Naive thymus-derived CD8-positive, alpha-beta T cell (primary cell): ENCODE data around the gene ATP8B3. TPM values are rescaled to one million over a fixed set of nuclear protein-coding genes. Genes with fewer than 3 reads are reported as not detected.
A peak's percentile ranks its signal among the peaks of the same experiment; 100 is the strongest.

Experiments used
- ATAC-seq, 2 donors: fragments of 150-1000 bp; cut with Tn5 transposase in 1 of 2; sonication (Bioruptor Pico), chemical (Tn5 transposase) in 1 of 2; 1 replicate in 1 of 2; 2 replicates in 1 of 2; pipeline ENCODE4 v1.10.0; 2021; ENCODE audit warnings: mild to moderate bottlenecking in 2 of 2, moderate library complexity in 2 of 2
- POLR2A ChIA-PET: fragments of 350-600 bp; sonication (Branson Sonifier 250); formaldehyde crosslinking; loops from one replicate; lab custom pipeline; 2021; ENCODE audit warnings: antibody characterized with exemption; lab: Charles Lee
- DNase-seq, 10 donors: peaks; one replicate each; pipeline versions ENCODE4 v3.0.0 to v3.0.0-alpha.2; 2020 to 2022
- H3K27ac Mint-ChIP-seq, 10 donors: one replicate each; pipeline ENCODE4 v1.8.0; 2020 to 2022; ENCODE audit warnings: mild to moderate bottlenecking in 10 of 10, mixed read lengths in 10 of 10, moderate library complexity in 4 of 10, inconsistent platforms in 1 of 10
- H3K27me3 Mint-ChIP-seq, 5 donors: one replicate each; pipeline ENCODE4 v1.8.0; 2021 to 2022; ENCODE audit warnings: mixed read lengths in 5 of 5
- H3K36me3 Mint-ChIP-seq, 3 donors: one replicate each; pipeline ENCODE4 v1.8.0; 2020 to 2022; ENCODE audit warnings: mixed read lengths in 3 of 3, mild to moderate bottlenecking in 2 of 3, inconsistent platforms in 1 of 3
- H3K4me1 Mint-ChIP-seq, 4 donors: one replicate each; pipeline ENCODE4 v1.8.0; 2021 to 2022; ENCODE audit warnings: mixed read lengths in 4 of 4
- H3K4me3 Mint-ChIP-seq, 10 donors: one replicate each; pipeline ENCODE4 v1.8.0; 2020 to 2022; ENCODE audit warnings: mild to moderate bottlenecking in 10 of 10, mixed read lengths in 10 of 10, moderate library complexity in 6 of 10, inconsistent platforms in 1 of 10
- H3K9me3 Mint-ChIP-seq, 9 donors: one replicate each; pipeline ENCODE4 v1.8.0; 2020 to 2022; ENCODE audit warnings: mixed read lengths in 9 of 9, mild to moderate bottlenecking in 3 of 9, inconsistent platforms in 1 of 9, moderate library complexity in 1 of 9
- polyA plus RNA-seq, 3 donors: library from polyadenylated mRNA; unstranded; fragments of 300-500 nt; fragmentation: Illumina TruSeq; gene quantifications; one replicate each; pipeline ENCODE4 v1.2.3, GENCODE V29; 2021
- total RNA-seq, 8 experiments: library from RNA in 2 of 8; stranded (reverse) in 2 of 8; gene quantifications; one replicate each; pipeline ENCODE4 v1.2.3 and lab custom pipeline; 2021 to 2026

Gene ATP8B3
- total and polyA plus RNA-seq, 5 experiments from 2014 or later: 0.52 to 1.8 (median 1.3) TPM

- no peak for DNase-seq
- POLR2A ChIA-PET: no interaction called here
- no peak overlapping the region for H3K27ac Mint-ChIP-seq
- H3K4me1 Mint-ChIP-seq: peaks cover 0 to 8% (median 3%) of the 10 kb centered on the region in 4 donors
- ATAC-seq: no peak
- H3K4me3 Mint-ChIP-seq: no peak overlapping the region
- H3K36me3 Mint-ChIP-seq: no peaks in the 10 kb centered on the region
- peaks cover 0 to 25% (median 13%) of the 10 kb centered on the region in 5 donors for H3K27me3 Mint-ChIP-seq
- H3K9me3 Mint-ChIP-seq: no peaks in the 10 kb centered on the region
Measured at GRCh38 chr19:1796395-1797142, 15.5 kb downstream of the ATP8B3 start.

- no peak for DNase-seq
- H3K36me3 Mint-ChIP-seq: no peaks in the 10 kb centered on the region
- POLR2A ChIA-PET: interaction anchor here (0.6 kb wide), 1 partner anchor 505 kb away, joined by 3 read pairs; no protein-coding TSS in a partner anchor
- peaks cover 0 to 8% (median 3%) of the 10 kb centered on the region in 4 donors for H3K4me1 Mint-ChIP-seq
- H3K27ac Mint-ChIP-seq: no peak overlapping the region
- peaks cover 0 to 36% (median 13%) of the 10 kb centered on the region in 5 donors for H3K27me3 Mint-ChIP-seq
- H3K4me3 Mint-ChIP-seq: no peak overlapping the region
- ATAC-seq: no peak
- no peaks in the 10 kb centered on the region for H3K9me3 Mint-ChIP-seq
Measured at GRCh38 chr19:1794424-1795172, 17.5 kb downstream of the ATP8B3 start.

GRCh38 chr19:1791879-1792278 lies 20.2 kb downstream of the ATP8B3 start:
- POLR2A ChIA-PET: no interaction called here
- no peak overlapping the region for H3K27ac Mint-ChIP-seq
- H3K9me3 Mint-ChIP-seq: no peaks in the 10 kb centered on the region

GRCh38 chr19:1790054-1790792 lies 21.9 kb downstream of the ATP8B3 start:
- Mint-ChIP-seq H3K36me3 (no peaks in the 10 kb centered on the region), H3K4me3 (peak overlapping the region in 2 of 10 donors; percentile 11 to 43), H3K27ac (no peak overlapping the region), H3K27me3 (peaks cover 0 to 43% (median 6%) of the 10 kb centered on the region in 5 donors), H3K9me3 (no peaks in the 10 kb centered on the region), H3K4me1 (peaks cover 0 to 2% (median 0%) of the 10 kb centered on the region in 4 donors)
- POLR2A ChIA-PET: interaction anchor here (0.6 kb wide), 1 partner anchor 36 kb away, joined by 3 read pairs; no protein-coding TSS in a partner anchor
- peak in 1 of 10 donors; percentile 23 for DNase-seq
- no peak for ATAC-seq

More at GRCh38 chr19:1791879-1792278, 20.2 kb downstream of the ATP8B3 start:
- H3K4me3 Mint-ChIP-seq: no peak overlapping the region
- peaks cover 0 to 45% (median 13%) of the 10 kb centered on the region in 5 donors for H3K27me3 Mint-ChIP-seq
- H3K4me1 Mint-ChIP-seq: peaks cover 0 to 8% (median 3%) of the 10 kb centered on the region in 4 donors
- ATAC-seq (no peak), DNase-seq (no peak)
- no peaks in the 10 kb centered on the region for H3K36me3 Mint-ChIP-seq

- DNase-seq (no peak), ATAC-seq (no peak)
- POLR2A ChIA-PET: no interaction called here
- Mint-ChIP-seq H3K4me3 (no peak overlapping the region), H3K27me3 (peaks cover 1 to 40% (median 5%) of the 10 kb centered on the region in 5 donors), H3K27ac (no peak overlapping the region), H3K4me1 (no peaks in the 10 kb centered on the region), H3K9me3 (no peaks in the 10 kb centered on the region), H3K36me3 (no peaks in the 10 kb centered on the region)
Measured at GRCh38 chr19:1789261-1790041, 22.6 kb downstream of the ATP8B3 start.

GRCh38 chr19:1787116-1787515 lies 25.0 kb downstream of the ATP8B3 start:
- peaks cover 9 to 60% (median 16%) of the 10 kb centered on the region in 5 donors for H3K27me3 Mint-ChIP-seq
- no peak overlapping the region for H3K27ac Mint-ChIP-seq
- ATAC-seq (no peak), DNase-seq (no peak)
- H3K4me1 Mint-ChIP-seq: no peaks in the 10 kb centered on the region
- H3K4me3 Mint-ChIP-seq: no peak overlapping the region
- H3K9me3 Mint-ChIP-seq: peaks cover 0 to 11% (median 0%) of the 10 kb centered on the region in 9 donors
- POLR2A ChIA-PET: no interaction called here
- peaks cover 0 to 4% (median 3%) of the 10 kb centered on the region in 3 donors for H3K36me3 Mint-ChIP-seq

- DNase-seq: no peak
- Mint-ChIP-seq H3K27me3 (peaks cover 9 to 64% (median 20%) of the 10 kb centered on the region in 5 donors), H3K4me3 (no peak overlapping the region), H3K9me3 (peaks cover 0 to 12% (median 0%) of the 10 kb centered on the region in 9 donors), H3K36me3 (peaks cover 0 to 4% (median 3%) of the 10 kb centered on the region in 3 donors), H3K27ac (no peak overlapping the region), H3K4me1 (no peaks in the 10 kb centered on the region)
- ATAC-seq: no peak
- POLR2A ChIA-PET: interaction anchor here (0.7 kb wide), 1 partner anchor 50 kb away, joined by 7 read pairs; no protein-coding TSS in a partner anchor
Measured at GRCh38 chr19:1786668-1787067, 25.4 kb downstream of the ATP8B3 start.

- Mint-ChIP-seq H3K4me1 (no peaks in the 10 kb centered on the region), H3K4me3 (no peak overlapping the region), H3K9me3 (peaks cover 0 to 18% (median 0%) of the 10 kb centered on the region in 9 donors), H3K27ac (no peak overlapping the region), H3K27me3 (peaks cover 14 to 65% (median 28%) of the 10 kb centered on the region in 5 donors), H3K36me3 (peaks cover 0 to 4% (median 3%) of the 10 kb centered on the region in 3 donors)
- ATAC-seq: no peak
- DNase-seq: no peak
- POLR2A ChIA-PET: interaction anchor here (0.6 to 1.0 kb wide), 2 partner anchors 872 to 1330 kb away, joined by 4 read pairs; no protein-coding TSS in a partner anchor
Measured at GRCh38 chr19:1785310-1785709, 26.8 kb downstream of the ATP8B3 start.

GRCh38 chr19:1783874-1784273 lies 28.2 kb downstream of the ATP8B3 start:
- no peak for ATAC-seq
- Mint-ChIP-seq H3K27me3 (peaks cover 19 to 74% (median 36%) of the 10 kb centered on the region in 5 donors), H3K27ac (no peak overlapping the region), H3K36me3 (peaks cover 0 to 4% (median 3%) of the 10 kb centered on the region in 3 donors), H3K4me3 (no peak overlapping the region), H3K9me3 (peaks cover 0 to 18% (median 0%) of the 10 kb centered on the region in 9 donors), H3K4me1 (peaks cover 0 to 5% (median 2%) of the 10 kb centered on the region in 4 donors)
- POLR2A ChIA-PET: no interaction called here
- DNase-seq: no peak

GRCh38 chr19:1783354-1783753 lies 28.7 kb downstream of the ATP8B3 start:
- peaks cover 0 to 18% (median 0%) of the 10 kb centered on the region in 9 donors for H3K9me3 Mint-ChIP-seq
- POLR2A ChIA-PET: no interaction called here
- no peak for ATAC-seq
- H3K36me3 Mint-ChIP-seq: peaks cover 0 to 4% (median 3%) of the 10 kb centered on the region in 3 donors
- H3K4me1 Mint-ChIP-seq: peaks cover 0 to 7% (median 2%) of the 10 kb centered on the region in 4 donors
- H3K27me3 Mint-ChIP-seq: peaks cover 21 to 74% (median 38%) of the 10 kb centered on the region in 5 donors
- no peak for DNase-seq
- no peak overlapping the region for H3K4me3 Mint-ChIP-seq
- no peak overlapping the region for H3K27ac Mint-ChIP-seq

- peaks cover 21 to 80% (median 45%) of the 10 kb centered on the region in 5 donors for H3K27me3 Mint-ChIP-seq
- H3K4me3 Mint-ChIP-seq: no peak overlapping the region
- no peak for ATAC-seq
- no peak for DNase-seq
- POLR2A ChIA-PET: no interaction called here
- H3K36me3 Mint-ChIP-seq: peaks cover 0 to 4% (median 3%) of the 10 kb centered on the region in 3 donors
- peak overlapping the region in 1 of 10 donors; percentile 29 for H3K27ac Mint-ChIP-seq
- peaks cover 0 to 7% (median 2%) of the 10 kb centered on the region in 4 donors for H3K4me1 Mint-ChIP-seq
- H3K9me3 Mint-ChIP-seq: peaks cover 0 to 18% (median 0%) of the 10 kb centered on the region in 9 donors
Measured at GRCh38 chr19:1782521-1782920, 29.6 kb downstream of the ATP8B3 start.
